Measurements from ENCODE around the gene LHB.

The LHB gene

DNA sequence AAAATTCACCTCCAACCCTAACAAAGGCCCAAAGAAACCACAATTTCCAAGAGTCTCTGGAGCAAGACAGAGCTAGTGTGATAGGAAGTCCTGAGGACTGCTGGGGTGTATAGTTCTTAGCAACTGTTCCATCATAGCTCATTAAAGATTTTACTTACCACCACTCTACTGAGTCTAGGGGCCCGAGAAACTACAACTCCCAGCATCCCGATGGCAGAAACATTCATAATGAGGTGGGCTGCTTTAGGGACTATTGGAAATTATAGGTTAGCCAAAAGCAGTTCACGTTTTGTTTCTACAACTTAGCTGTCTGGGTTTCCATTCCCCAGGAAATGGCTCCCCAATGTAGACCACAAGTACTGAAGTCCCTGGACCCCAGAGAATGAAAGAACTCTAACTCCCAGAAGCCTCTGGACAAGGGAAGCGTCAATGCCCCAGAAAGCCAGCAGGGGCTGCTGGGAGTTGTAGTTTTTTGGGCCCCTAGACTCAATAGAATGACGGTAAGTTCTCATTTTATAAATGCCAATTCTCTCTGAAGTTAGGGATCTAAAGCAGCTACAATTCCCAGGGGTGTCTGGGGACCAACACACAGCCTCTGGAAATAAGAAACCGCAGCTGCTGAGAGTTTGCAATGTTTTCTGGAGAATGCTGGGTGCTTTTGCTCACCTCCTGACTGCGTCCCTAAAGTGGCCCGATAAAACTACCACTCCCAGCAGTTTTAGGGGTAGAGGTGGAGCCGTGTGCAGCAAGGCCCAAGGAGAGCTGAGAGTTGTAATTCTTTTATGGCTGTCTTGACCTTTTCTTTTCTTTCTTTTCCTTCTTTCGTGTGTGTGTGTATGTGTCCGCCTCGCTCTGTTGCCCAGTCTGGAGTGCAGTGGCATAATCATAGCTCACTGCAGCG lies 40.7 kb downstream of the LHB start:
- no peak for DNase-seq (ENCODE audit: low read depth)

DNA sequence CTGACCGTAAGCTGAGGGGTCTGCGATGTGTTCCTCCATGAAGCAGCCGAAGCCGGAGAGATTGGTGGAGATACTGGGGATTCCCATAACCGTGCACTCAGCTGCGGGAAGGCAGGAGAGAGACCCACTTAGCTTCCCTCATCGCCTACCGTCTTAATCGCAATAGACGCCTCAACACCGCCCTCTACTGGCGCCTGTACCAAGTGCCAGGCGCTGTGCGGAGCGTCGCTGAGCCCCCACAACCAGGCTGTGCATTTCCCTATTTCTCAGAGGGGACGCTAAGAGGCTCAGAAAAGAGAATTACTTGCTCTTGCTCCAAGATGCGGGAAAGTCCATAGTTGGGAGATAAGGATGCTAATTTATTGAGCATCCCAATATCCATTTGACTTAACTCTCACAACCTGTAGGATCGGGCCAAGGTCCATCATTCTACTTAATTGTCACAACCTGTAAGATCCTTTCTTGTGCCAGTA lies 45.9 kb downstream of the LHB start:
- peak; percentile 40 for DNase-seq (ENCODE audit: low read depth)

DNA sequence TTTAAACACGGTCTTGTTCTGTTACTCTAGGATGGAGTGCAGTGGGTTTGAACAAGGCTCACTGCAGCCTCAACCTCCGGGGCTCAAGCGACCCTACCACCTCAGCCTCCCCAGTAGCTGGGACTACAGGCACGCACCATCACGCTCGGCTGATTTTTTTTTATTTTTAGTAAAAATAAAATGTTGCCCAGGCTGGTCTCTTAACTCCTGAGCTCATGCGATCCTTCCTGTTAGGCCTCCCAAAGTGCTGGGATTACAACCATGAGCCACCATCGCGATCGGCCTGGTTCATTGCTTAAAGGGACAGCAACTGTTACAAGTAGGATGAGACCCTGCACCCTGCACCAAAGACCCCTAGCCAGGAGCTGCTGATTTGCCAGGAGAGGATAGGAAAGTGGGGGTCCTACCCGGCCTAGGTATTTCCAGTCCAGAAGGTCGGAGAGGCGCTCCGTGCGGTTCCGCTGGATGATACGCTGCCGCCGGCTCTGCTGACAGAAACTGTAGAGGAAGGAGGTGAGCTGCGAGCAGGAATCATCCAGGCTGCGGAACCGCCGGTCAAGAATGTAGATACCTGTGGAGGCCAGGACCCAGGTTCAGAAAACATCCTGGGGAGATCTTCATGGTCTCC lies 46.6 kb downstream of the LHB start:
- no peak for DNase-seq (ENCODE audit: low read depth)

DNA sequence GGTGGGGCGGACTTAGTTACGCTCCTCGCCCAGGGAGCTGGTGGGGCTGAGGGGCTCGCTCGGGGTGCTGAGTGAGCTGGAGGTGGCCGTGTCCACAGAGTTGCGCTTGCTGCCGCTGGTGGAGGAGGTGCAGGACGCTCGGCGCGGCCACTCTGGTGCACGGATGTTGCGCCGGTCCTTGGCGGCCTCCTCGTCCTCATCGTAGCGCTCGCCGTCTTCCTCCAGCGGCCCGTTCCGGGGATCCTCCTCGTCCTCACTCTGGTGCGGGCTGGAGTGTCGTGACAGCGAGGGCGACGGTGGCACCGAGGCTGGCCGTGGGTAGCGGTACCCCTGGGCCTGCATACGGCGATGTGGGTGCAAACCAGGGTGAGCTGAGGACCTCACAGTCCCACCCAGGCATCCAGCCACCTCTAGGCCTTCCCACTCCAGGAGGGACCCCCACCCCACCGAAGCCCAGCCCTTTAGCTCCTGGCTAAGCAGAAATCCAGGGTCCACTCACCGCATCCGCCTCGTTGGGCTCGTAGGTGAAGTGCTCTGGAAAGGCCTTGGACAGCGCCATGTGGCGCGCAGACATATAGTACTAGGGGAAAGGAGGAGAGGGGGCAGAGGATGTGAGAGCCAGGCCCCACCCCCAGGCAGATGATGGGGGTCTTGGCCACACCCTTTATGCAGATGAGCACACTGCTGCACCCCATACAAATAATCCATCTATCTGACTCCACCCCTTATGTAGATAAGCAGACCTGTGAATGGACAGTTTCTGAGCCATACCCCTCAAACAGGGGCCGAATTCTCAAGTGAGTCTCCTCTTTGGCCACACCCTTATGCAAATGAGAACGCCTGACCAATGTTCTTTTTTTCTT lies 47.4 kb downstream of the LHB start:
- DNase-seq (ENCODE audit: low read depth), result no peak

DNA sequence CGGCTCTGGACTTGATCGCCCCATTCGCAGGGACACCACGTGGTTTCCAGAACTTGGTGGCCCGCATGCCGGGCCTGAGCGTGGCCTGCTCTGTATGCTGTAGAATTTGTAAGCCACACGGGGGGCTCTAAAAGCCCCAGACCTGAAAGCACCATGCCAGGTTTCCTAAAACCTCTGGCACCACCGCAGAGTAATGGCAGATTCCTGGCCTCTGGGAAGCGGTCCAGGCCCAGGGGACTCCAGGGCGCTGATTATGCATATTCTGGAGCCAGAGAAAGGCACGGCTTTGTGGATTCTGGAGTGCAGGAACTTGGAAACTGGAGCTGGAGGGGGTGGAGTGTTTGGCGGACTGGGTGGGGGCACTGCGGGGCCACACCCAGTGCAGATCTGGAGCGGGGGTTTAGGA lies 48.1 kb downstream of the LHB start:
- no peak for DNase-seq (ENCODE audit: low read depth)

DNA sequence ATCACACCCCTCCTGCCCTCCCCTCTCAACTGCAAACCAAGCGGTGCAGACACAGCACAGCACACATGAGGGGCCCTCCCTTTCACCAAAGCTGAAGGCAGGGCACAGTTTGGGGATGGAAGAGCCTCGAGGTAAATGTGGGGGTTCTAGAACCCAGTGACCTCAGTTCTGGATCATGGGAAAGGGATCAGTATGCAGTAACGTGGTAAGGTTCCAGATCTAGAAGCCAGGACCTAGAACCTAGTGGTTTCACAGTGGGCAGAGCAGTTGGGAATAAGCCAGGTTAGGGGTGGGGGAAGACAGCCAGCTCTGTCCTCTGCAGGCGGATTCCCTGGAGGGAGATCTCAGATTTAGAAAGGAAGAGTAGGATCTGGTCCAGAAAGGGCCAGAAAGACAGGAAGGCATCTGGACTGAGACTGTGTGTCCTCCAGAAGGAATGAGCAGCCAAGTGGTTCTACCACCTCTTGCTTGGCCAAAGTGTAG lies 48.7 kb downstream of the LHB start:
- DNase-seq (ENCODE audit: low read depth), result peak; percentile 25

DNA sequence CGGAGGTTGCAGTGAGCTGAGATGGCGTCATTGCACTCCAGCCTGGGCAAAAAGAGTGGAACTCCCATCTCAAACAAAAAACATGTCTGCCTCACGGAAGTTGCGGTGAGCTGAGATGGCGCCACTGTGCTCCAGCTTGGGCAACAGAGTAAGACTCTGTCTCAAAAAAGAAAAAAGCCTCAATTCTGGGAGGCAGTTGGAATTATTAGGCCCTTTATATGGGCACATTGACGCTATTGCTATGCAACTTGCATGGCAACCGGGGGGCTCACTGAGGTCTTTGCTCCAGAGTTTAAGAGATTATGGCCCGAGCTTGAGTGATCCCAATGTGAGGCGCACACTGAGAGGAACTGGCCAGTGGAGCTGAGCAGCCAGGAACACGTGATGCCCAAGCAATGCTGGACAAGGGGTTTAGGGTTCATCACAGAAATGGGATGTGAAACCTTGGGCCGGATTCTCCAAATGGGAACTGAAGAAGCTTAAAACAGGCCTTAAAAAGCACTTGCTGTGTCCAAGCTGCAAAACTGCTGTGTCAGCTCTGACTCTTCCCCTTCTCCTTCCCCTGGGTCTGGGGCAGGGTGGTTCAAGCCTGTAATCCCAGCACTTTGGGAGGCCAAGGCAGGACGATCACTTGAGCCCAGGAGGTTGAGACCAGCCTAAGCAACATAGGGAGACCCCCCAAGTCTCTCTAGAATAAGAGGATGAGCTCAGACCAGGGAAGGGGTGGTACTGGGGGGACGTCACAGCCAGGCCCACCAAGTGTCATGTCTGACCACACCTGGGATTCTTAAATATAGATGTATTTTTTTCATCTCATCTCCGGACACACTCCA lies 49.3 kb downstream of the LHB start:
- peak; percentile 42 for DNase-seq (ENCODE audit: low read depth)

DNA sequence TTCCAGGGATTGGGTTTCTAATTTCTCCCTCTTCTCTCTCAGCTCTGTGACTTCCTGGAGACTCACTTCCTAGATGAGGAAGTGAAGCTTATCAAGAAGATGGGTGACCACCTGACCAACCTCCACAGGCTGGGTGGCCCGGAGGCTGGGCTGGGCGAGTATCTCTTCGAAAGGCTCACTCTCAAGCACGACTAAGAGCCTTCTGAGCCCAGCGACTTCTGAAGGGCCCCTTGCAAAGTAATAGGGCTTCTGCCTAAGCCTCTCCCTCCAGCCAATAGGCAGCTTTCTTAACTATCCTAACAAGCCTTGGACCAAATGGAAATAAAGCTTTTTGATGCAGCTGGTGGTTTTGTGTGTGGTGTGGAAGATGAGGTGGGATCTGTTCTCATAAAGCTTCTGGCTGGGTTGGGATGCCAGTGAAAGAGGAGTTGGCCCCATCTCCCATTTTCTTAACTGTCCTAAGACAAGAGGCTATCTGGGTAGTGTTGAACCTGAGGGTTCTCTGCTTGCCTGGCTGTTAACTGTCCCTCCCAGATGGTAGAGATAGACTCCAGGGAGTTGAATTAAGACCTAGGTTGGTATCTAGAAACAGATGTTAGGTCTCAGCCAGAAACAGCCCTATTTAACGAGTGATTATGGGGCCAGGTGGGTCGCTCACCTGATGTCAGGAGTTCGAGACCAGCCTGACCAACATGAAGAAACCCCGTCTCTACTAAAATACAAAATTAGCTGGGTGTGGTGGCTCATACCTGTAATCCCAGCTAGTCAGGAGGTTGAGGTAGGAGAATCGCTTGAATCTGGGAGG lies 50.1 kb downstream of the LHB start:
- no peak for DNase-seq (ENCODE audit: low read depth)
